Measurements from ENCODE around the gene THTPA.

THTPA gene

GRCh38 chr14:23524954-23525353 lies 31.1 kb upstream of the THTPA start:
- no peak for TF ChIP-seq CTCF (IDR thresholded peaks at IDR 0.05; ENCODE audit: extremely low read depth, insufficient read depth, missing control alignments)
- in situ Hi-C loops (cut with MboI; ENCODE audit: low pct_unique_long_range_greater_than_20kb, low sequenced_read_pairs, unreplicated experiment): no loop called here
- DNase-seq (ENCODE audit: low spot score): no peak

- TF ChIP-seq CTCF (IDR thresholded peaks at IDR 0.05; ENCODE audit: extremely low read depth, insufficient read depth, missing control alignments): no peak
- in situ Hi-C loops (cut with MboI; ENCODE audit: low pct_unique_long_range_greater_than_20kb, low sequenced_read_pairs, unreplicated experiment): no loop called here
- DNase-seq (ENCODE audit: low spot score): no peak
Observed at GRCh38 chr14:23525611-23526010, 30.5 kb upstream of the THTPA start.

- no peak for TF ChIP-seq CTCF (IDR thresholded peaks at IDR 0.05; ENCODE audit: extremely low read depth, insufficient read depth, missing control alignments)
- in situ Hi-C loops (cut with MboI; ENCODE audit: low pct_unique_long_range_greater_than_20kb, low sequenced_read_pairs, unreplicated experiment): no loop called here
- DNase-seq (ENCODE audit: low spot score): no peak
Observed at GRCh38 chr14:23528555-23528954, 27.5 kb upstream of the THTPA start.

GRCh38 chr14:23529016-23529415 lies 27.1 kb upstream of the THTPA start:
- DNase-seq (ENCODE audit: low spot score): no peak
- TF ChIP-seq CTCF (IDR thresholded peaks at IDR 0.05; ENCODE audit: extremely low read depth, insufficient read depth, missing control alignments): no peak
- in situ Hi-C loops (cut with MboI; ENCODE audit: low pct_unique_long_range_greater_than_20kb, low sequenced_read_pairs, unreplicated experiment): no loop called here

GRCh38 chr14:23530375-23531055 lies 25.6 kb upstream of the THTPA start:
- no peak for TF ChIP-seq CTCF (IDR thresholded peaks at IDR 0.05; ENCODE audit: extremely low read depth, insufficient read depth, missing control alignments)
- in situ Hi-C loops (cut with MboI; ENCODE audit: low pct_unique_long_range_greater_than_20kb, low sequenced_read_pairs, unreplicated experiment): no loop called here
- no peak for DNase-seq (ENCODE audit: low spot score)

- DNase-seq (ENCODE audit: low spot score): no peak
- no peak for TF ChIP-seq CTCF (IDR thresholded peaks at IDR 0.05; ENCODE audit: extremely low read depth, insufficient read depth, missing control alignments)
- in situ Hi-C loops (cut with MboI; ENCODE audit: low pct_unique_long_range_greater_than_20kb, low sequenced_read_pairs, unreplicated experiment): no loop called here
Observed at GRCh38 chr14:23531391-23531790, 24.7 kb upstream of the THTPA start.
